SJSA1 (cell line): ENCODE data around the gene FYB2. TPM values are rescaled to one million over a fixed set of nuclear protein-coding genes. Genes with fewer than 3 reads are reported as not detected.
A peak's percentile ranks its signal among the peaks of the same experiment; 100 is the strongest.
"Not testable (repeated sequence)": the region's sequence is repeated elsewhere in the genome, so short reads cannot be mapped to it uniquely, and the experiment has no call there.

ENCODE experiments used
- DNase-seq, 2 experiments: peaks; one replicate each; pipeline ENCODE4 v3.0.0-alpha.2; 2015 to 2020; ENCODE audit warnings: low spot score in 2 of 2, low read depth in 1 of 2
- H3K27ac ChIP-seq: fragments of 250-450 bp; sonication (Bioruptor Pico); 2 replicates; pipeline ENCODE4 v1.5.1; 2020; ENCODE audit warnings: mild to moderate bottlenecking, moderate library complexity
- H3K27me3 ChIP-seq: fragments of 250-450 bp; sonication (Bioruptor Pico); replicated peaks from 2 replicates; pipeline ENCODE4 v1.5.1; 2020; ENCODE audit warnings: mild to moderate bottlenecking, moderate library complexity
- H3K36me3 ChIP-seq: fragments of 250-450 bp; sonication (Bioruptor Pico); 2 replicates; pipeline ENCODE4 v1.5.1; 2020; ENCODE audit warnings: mild to moderate bottlenecking
- H3K4me1 ChIP-seq: fragments of 250-450 bp; sonication (Bioruptor Pico); replicated peaks from 2 replicates; pipeline ENCODE4 v1.6.1; 2021; ENCODE audit warnings: mild to moderate bottlenecking
- H3K4me3 ChIP-seq: fragments of 250-450 bp; sonication (Bioruptor Pico); 2 replicates; pipeline ENCODE4 v1.5.1; 2020; ENCODE audit warnings: mild to moderate bottlenecking
- H3K9me3 ChIP-seq: fragments of 250-450 bp; sonication (Bioruptor Pico); replicated peaks from 2 replicates; pipeline ENCODE4 v1.5.1; 2020; ENCODE audit warnings: mild to moderate bottlenecking
- total RNA-seq: library from RNA; depleted of rRNA; stranded (reverse); fragments of >200 nt; shearing (Covaris generic); gene quantifications from 2 replicates; pipeline ENCODE4 v1.2.3, GENCODE V29; 2014

FYB2 gene
- total RNA-seq, 1 experiment from 2014 or later, result 0.58 TPM

DNA sequence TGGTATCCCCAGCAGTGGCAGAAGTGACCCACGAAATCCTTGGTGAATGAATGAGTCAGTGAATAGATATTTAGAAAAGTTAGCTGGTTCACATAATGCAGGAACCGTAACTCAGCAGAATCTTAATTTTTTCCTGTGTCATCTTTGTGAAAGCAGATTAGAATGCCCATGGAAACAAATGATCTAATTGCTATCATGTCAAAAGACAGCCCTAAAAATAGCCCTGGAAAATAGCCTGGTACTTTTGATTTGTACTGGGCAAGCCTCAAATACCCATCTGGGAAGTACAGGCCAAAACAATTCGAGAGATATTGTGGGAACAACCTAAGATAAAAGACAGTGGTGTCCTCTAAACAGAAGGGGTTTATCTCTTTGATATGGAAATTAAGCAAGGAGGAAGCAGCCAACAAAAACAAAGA, 21.1 kb downstream of the FYB2 start:
- Histone ChIP-seq H3K4me1 (peaks cover 16% of the 10 kb centered on the region), H3K36me3 (no peaks in the 10 kb centered on the region), H3K4me3 (no peak overlapping the region), H3K27ac (peak overlapping the region; percentile 42), H3K27me3 (no peaks in the 10 kb centered on the region), H3K9me3 (no peaks in the 10 kb centered on the region)
- DNase-seq, result peak in 1 of 2 experiments; percentile 37

DNA sequence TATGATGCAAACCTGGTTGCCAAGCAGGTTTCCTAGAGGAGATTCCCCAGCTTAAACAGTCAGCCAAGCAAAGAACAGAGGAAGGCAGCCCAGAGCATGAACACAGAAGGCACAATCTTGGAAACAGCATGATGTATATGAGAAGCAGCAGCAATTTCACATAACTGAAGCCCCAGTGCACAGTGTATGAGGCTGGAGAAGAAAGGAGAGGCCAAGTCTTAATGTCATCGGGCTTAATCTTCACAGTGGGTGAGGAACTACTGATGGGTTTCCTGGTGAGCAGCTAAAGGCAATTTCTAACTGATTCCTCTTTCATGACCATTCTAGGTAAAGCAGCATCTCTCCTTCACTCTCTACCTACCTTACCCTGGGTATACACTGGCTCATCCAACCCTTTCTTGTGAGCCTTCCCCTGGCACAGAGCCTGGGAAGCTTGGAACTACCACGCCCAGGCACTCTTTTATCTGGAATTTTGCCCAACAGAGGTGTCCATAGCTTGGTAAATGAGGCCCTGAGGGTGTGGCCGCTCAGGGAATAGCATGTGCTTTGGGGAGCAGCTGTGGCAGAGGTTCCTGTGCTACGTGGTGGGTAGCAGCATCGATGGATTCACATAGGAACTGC, 22.0 kb downstream of the FYB2 start:
- no peak for DNase-seq
- H3K27ac ChIP-seq, result no peak overlapping the region
- no peak overlapping the region for H3K4me3 ChIP-seq
- H3K36me3 ChIP-seq, result no peaks in the 10 kb centered on the region
- no peaks in the 10 kb centered on the region for H3K9me3 ChIP-seq
- no peaks in the 10 kb centered on the region for H3K27me3 ChIP-seq
- peaks cover 16% of the 10 kb centered on the region for H3K4me1 ChIP-seq

DNA sequence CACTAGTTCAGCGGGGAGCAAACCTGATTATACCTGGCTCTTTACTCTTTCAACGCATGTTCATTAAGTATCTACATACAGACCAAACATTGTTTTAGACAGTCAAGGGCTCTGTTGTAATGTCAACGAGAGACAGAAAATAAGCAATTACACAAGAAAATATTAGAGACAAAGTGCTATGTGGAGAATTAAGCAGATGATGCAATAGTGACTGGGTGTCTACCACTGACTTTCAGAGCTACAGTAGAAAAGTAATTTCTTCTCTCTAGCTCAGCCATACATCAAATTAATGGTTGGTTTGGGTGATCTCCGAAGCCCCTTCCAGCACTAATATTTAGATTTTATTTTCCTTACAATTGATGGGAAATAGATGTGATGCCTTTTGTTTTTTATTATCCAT, 23.3 kb downstream of the FYB2 start:
- peaks cover 16% of the 10 kb centered on the region for H3K4me1 ChIP-seq
- H3K4me3 ChIP-seq, result no peak overlapping the region
- H3K27me3 ChIP-seq, result no peaks in the 10 kb centered on the region
- H3K36me3 ChIP-seq, result no peaks in the 10 kb centered on the region
- H3K27ac ChIP-seq, result no peak overlapping the region
- no peak for DNase-seq
- H3K9me3 ChIP-seq, result no peaks in the 10 kb centered on the region

- Histone ChIP-seq H3K27me3 (no peaks in the 10 kb centered on the region), H3K36me3 (no peaks in the 10 kb centered on the region), H3K4me3 (no peak overlapping the region), H3K4me1 (no peaks in the 10 kb centered on the region), H3K27ac (no peak overlapping the region), H3K9me3 (no peaks in the 10 kb centered on the region)
- no peak for DNase-seq
Observed at GRCh38 chr1:56790036-56790435, 29.2 kb downstream of the FYB2 start.

DNA sequence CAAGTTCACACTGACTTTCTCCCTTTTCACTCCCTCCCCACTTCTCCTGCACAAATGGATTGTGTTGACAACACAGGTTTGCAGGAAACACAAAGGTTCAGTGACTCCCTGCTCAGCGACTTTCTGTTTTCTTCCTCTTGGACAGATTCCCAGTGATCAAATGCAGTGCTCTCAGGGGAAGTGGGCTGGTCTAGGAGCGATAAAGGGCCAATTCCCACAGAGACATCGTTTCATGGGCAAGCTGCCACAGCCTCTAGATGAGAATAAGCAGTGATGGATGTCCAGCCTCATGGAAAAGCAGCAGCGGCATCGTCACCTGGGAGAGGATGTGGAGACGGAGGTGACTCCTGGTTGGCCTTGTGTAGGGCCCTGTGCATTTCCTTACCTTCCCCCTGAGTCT, 30.6 kb downstream of the FYB2 start:
- Histone ChIP-seq H3K9me3 (no peaks in the 10 kb centered on the region), H3K27me3 (no peaks in the 10 kb centered on the region; the same call in 1 of the 2 replicates)
- no peak for DNase-seq

DNA sequence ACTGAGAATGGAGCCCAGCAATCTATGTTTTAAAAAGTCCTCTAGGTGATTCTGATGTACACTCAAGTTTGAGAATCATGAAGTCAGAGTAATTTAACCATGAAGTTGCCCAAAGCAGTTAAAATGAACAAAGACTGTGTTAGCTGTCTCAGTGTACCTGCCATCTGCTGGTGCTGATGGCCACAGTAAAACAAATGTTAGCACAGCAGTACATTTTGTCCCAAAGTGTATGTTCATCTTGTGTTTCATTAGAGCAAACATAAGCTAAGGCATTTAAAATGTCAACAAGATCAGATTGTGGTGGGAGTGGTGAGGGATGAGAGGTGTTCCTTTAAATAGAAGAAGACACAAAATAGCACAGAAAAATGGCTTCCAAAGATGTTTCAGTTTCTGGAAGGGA, 31.1 kb downstream of the FYB2 start:
- Histone ChIP-seq H3K27me3 (no peaks in the 10 kb centered on the region; the same call in 1 of the 2 replicates), H3K9me3 (no peaks in the 10 kb centered on the region), H3K36me3 (no peaks in the 10 kb centered on the region), H3K4me3 (no peak overlapping the region), H3K27ac (no peak overlapping the region), H3K4me1 (no peaks in the 10 kb centered on the region)
- DNase-seq, result no peak

More for the DNA sequence above, 30.6 kb downstream of the FYB2 start:
- Histone ChIP-seq H3K4me3 (no peak overlapping the region), H3K36me3 (no peaks in the 10 kb centered on the region), H3K27ac (no peak overlapping the region), H3K4me1 (no peaks in the 10 kb centered on the region)

- H3K27ac ChIP-seq, result no peak overlapping the region
Observed at GRCh38 chr1:56787330-56787729, 31.9 kb downstream of the FYB2 start.

GRCh38 chr1:56782773-56783172, 36.4 kb downstream of the FYB2 start:
- Histone ChIP-seq H3K9me3 (no peaks in the 10 kb centered on the region), H3K27ac (no peak overlapping the region), H3K4me3 (no peak overlapping the region), H3K4me1 (no peaks in the 10 kb centered on the region), H3K36me3 (no peaks in the 10 kb centered on the region), H3K27me3 (no peaks in the 10 kb centered on the region; the same call in 1 of the 2 replicates)
- DNase-seq, result no peak

More at GRCh38 chr1:56787330-56787729, 31.9 kb downstream of the FYB2 start:
- no peaks in the 10 kb centered on the region for H3K36me3 ChIP-seq
- no peaks in the 10 kb centered on the region; the same call in 1 of the 2 replicates for H3K27me3 ChIP-seq
- no peaks in the 10 kb centered on the region for H3K4me1 ChIP-seq
- no peaks in the 10 kb centered on the region for H3K9me3 ChIP-seq
- no peak overlapping the region for H3K4me3 ChIP-seq
- DNase-seq, result no peak

DNA sequence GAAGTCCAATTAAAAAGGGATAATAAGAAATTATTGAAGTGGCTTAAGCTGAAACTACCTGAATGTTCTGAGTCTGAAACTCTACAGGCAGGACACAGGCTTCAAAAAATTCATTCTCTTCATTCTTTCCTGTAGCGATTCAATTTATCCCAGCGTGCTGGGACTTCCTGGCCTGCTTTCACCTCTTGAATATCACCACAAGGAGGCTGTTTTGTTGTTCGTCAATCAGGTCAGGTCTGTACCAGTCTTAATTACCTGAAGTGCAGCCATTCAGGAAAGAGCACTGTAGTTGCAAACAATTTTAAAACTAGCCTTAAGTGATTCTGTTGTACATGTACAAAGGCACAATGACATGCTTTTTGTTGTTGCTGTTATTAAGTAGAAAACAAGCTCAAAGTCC, 38.4 kb downstream of the FYB2 start:
- Histone ChIP-seq H3K36me3 (no peaks in the 10 kb centered on the region), H3K4me1 (no peaks in the 10 kb centered on the region), H3K4me3 (no peak overlapping the region), H3K27me3 (no peaks in the 10 kb centered on the region; the same call in 1 of the 2 replicates), H3K27ac (no peak overlapping the region), H3K9me3 (no peaks in the 10 kb centered on the region)
- DNase-seq, result no peak

GRCh38 chr1:56780128-56780750, 39.0 kb downstream of the FYB2 start:
- DNase-seq, result no peak
- no peaks in the 10 kb centered on the region; the same call in 1 of the 2 replicates for H3K27me3 ChIP-seq
- H3K36me3 ChIP-seq, result no peaks in the 10 kb centered on the region
- no peaks in the 10 kb centered on the region for H3K4me1 ChIP-seq
- H3K27ac ChIP-seq, result no peak overlapping the region
- no peak overlapping the region for H3K4me3 ChIP-seq
- H3K9me3 ChIP-seq, result no peaks in the 10 kb centered on the region

- no peak for DNase-seq
- no peaks in the 10 kb centered on the region for H3K36me3 ChIP-seq
- no peak overlapping the region for H3K4me3 ChIP-seq
- no peak overlapping the region for H3K27ac ChIP-seq
- no peaks in the 10 kb centered on the region for H3K4me1 ChIP-seq
- H3K27me3 ChIP-seq, result no peaks in the 10 kb centered on the region
- no peaks in the 10 kb centered on the region; the same call in 1 of the 2 replicates for H3K9me3 ChIP-seq
Observed at GRCh38 chr1:56777972-56778371, 41.2 kb downstream of the FYB2 start.

GRCh38 chr1:56774732-56775131, 44.5 kb downstream of the FYB2 start:
- H3K9me3 ChIP-seq, H3K4me3 ChIP-seq, H3K27ac ChIP-seq, H3K36me3 ChIP-seq, H3K27me3 ChIP-seq, DNase-seq, H3K4me1 ChIP-seq: not testable (repeated sequence)

DNA sequence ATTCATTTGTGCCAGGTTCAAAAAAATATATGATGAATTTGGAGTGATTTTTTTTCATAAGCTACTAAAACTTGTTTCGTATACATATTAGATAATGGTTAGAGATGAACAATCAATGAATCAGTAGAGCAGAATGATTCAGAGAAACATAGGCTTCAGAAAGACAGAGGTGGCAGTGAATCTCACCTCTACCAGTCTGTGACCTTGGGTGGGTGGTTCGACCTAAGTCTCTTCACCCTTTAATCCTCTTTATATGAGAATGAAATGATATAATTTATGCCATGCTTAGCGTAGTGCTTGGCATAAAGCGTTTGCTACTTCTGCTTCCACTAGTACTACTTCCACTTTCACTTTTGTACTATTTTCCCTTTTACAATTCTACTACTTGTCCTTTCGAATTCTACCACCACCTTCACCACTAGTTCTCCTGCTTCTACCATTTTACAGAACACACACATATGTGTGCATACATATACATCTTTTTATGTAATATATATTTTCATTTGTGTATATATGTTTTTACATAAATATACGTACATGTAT, 45.1 kb downstream of the FYB2 start:
- DNase-seq, result no peak
- H3K27ac ChIP-seq, result no peak overlapping the region
- H3K36me3 ChIP-seq, result no peaks in the 10 kb centered on the region
- H3K27me3 ChIP-seq, result no peaks in the 10 kb centered on the region
- H3K9me3 ChIP-seq, result no peaks in the 10 kb centered on the region; the same call in 1 of the 2 replicates
- H3K4me3 ChIP-seq, result no peak overlapping the region
- no peaks in the 10 kb centered on the region for H3K4me1 ChIP-seq

GRCh38 chr1:56773341-56774066, 45.7 kb downstream of the FYB2 start:
- H3K9me3 ChIP-seq, result no peaks in the 10 kb centered on the region; the same call in 1 of the 2 replicates
- no peaks in the 10 kb centered on the region for H3K4me1 ChIP-seq
- H3K27ac ChIP-seq, result no peak overlapping the region
- no peaks in the 10 kb centered on the region for H3K36me3 ChIP-seq
- DNase-seq, result no peak
- H3K27me3 ChIP-seq, result no peaks in the 10 kb centered on the region
- no peak overlapping the region for H3K4me3 ChIP-seq
